PC-9 (cell line): ENCODE results near the gene COL8A2.

Experiments used
- EZH2 ChIP-seq: fragments of 200-600 bp; sonication (generic); IDR thresholded peaks from 2 replicates; pipeline ENCODE4 v1.8.0; 2017; ENCODE audit warnings: antibody characterized with exemption, low read depth
- TF ChIP-seq, protein P1 (sequence below): fragments of 200-600 bp; sonication (generic); conservative IDR thresholded peaks from 2 replicates; pipeline ENCODE4 v1.6.1; 2017; ENCODE audit warnings: mixed run types, antibody characterized with exemption, mild to moderate bottlenecking, moderate library complexity

- TF ChIP-seq EZH2, result no peak
- TF ChIP-seq, protein P1, sequence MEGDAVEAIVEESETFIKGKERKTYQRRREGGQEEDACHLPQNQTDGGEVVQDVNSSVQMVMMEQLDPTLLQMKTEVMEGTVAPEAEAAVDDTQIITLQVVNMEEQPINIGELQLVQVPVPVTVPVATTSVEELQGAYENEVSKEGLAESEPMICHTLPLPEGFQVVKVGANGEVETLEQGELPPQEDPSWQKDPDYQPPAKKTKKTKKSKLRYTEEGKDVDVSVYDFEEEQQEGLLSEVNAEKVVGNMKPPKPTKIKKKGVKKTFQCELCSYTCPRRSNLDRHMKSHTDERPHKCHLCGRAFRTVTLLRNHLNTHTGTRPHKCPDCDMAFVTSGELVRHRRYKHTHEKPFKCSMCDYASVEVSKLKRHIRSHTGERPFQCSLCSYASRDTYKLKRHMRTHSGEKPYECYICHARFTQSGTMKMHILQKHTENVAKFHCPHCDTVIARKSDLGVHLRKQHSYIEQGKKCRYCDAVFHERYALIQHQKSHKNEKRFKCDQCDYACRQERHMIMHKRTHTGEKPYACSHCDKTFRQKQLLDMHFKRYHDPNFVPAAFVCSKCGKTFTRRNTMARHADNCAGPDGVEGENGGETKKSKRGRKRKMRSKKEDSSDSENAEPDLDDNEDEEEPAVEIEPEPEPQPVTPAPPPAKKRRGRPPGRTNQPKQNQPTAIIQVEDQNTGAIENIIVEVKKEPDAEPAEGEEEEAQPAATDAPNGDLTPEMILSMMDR, result no peak
Measured at GRCh38 chr1:36166136-36166535, 41.1 kb upstream of the COL8A2 start.
